MM.1S (cell line): ENCODE results near the gene ACSS1.

ENCODE experiments used
- DNase-seq: peaks from one replicate; pipeline ENCODE4 v3.0.0-alpha.2; 2015
- H2AFZ ChIP-seq: fragments of 300-600 bp; sonication (generic); 2 replicates; pipeline ENCODE4 v1.6.0; 2016; ENCODE audit warnings: antibody characterized with exemption, low read length
- H3F3A ChIP-seq: fragments of 300-600 bp; sonication (generic); 2 replicates; pipeline ENCODE4 v1.6.1; 2016; ENCODE audit warnings: mild to moderate bottlenecking, antibody characterized with exemption, low read length, moderate library complexity, mixed read lengths; ENCODE audit not compliant: insufficient read depth
- H3K27ac ChIP-seq: fragments of 300-600 bp; sonication (generic); 2 replicates; pipeline ENCODE4 v1.5.1; 2016; ENCODE audit warnings: mild to moderate bottlenecking, low read length
- H3K27me3 ChIP-seq: fragments of 300-600 bp; sonication (generic); replicated peaks from 2 replicates; pipeline ENCODE4 v1.6.0; 2016; ENCODE audit warnings: low read length; ENCODE audit not compliant: insufficient read depth
- H3K36me3 ChIP-seq: fragments of 300-600 bp; sonication (generic); replicated peaks from 2 replicates; pipeline ENCODE4 v1.6.1; 2016; ENCODE audit warnings: mild to moderate bottlenecking, low read length, mixed read lengths; ENCODE audit not compliant: insufficient read depth
- H3K4me1 ChIP-seq: fragments of 300-600 bp; sonication (generic); 2 replicates; pipeline ENCODE4 v1.6.1; 2016; ENCODE audit warnings: low read length, mixed read lengths
- H3K4me2 ChIP-seq: fragments of 300-600 bp; sonication (generic); 2 replicates; pipeline ENCODE4 v1.6.0; 2016; ENCODE audit warnings: low read depth, low read length
- H3K4me3 ChIP-seq: fragments of 300-600 bp; sonication (generic); 2 replicates; pipeline ENCODE4 v1.5.1; 2016; ENCODE audit warnings: low read length, mixed read lengths
- H3K79me2 ChIP-seq: fragments of 300-600 bp; sonication (generic); 2 replicates; pipeline ENCODE4 v1.6.1; 2016; ENCODE audit warnings: mixed run types, low read length, mixed read lengths
- H3K9ac ChIP-seq: fragments of 300-600 bp; sonication (generic); 2 replicates; pipeline ENCODE4 v1.6.1; 2016; ENCODE audit warnings: low read length, mixed read lengths
- H3K9me2 ChIP-seq: fragments of 300-600 bp; sonication (generic); replicated peaks from 2 replicates; pipeline ENCODE4 v1.6.1; 2016; ENCODE audit warnings: mild to moderate bottlenecking, low read length, mixed read lengths; ENCODE audit not compliant: insufficient read depth
- H3K9me3 ChIP-seq: fragments of 300-600 bp; sonication (generic); replicated peaks from 2 replicates; pipeline ENCODE4 v1.6.1; 2016; ENCODE audit warnings: mild to moderate bottlenecking, low read length, mixed read lengths; ENCODE audit not compliant: insufficient read depth
- H4K20me1 ChIP-seq: fragments of 300-600 bp; sonication (generic); 2 replicates; pipeline ENCODE4 v1.6.1; 2016; ENCODE audit warnings: mild to moderate bottlenecking, low read length, moderate library complexity, mixed read lengths; ENCODE audit not compliant: insufficient read depth
- CTCF ChIP-seq: fragments of 300-600 bp; sonication (generic); IDR thresholded peaks from 2 replicates; pipeline ENCODE4 v1.5.1; 2016; ENCODE audit warnings: antibody characterized with exemption, low read length, mixed read lengths
- EZH2 ChIP-seq: fragments of 300-600 bp; sonication (generic); optimal IDR thresholded peaks from 2 replicates; pipeline ENCODE3; 2017; ENCODE audit warnings: low read depth, mild to moderate bottlenecking, antibody characterized with exemption, low read length, mixed read lengths
- EZH2phosphoT487 ChIP-seq: fragments of 300-600 bp; sonication (generic); IDR thresholded peaks from 2 replicates; pipeline ENCODE4 v1.6.1; 2018; ENCODE audit warnings: antibody characterized with exemption, low read length

The ACSS1 gene

GRCh38 chr20:25007491-25008305, 50.2 kb downstream of the ACSS1 start:
- no peak overlapping the region for H3K27ac ChIP-seq
- H3K4me3 ChIP-seq = no peak overlapping the region
- no peaks in the 10 kb centered on the region for H3K27me3 ChIP-seq

GRCh38 chr20:25006431-25007167, 51.3 kb downstream of the ACSS1 start:
- no peaks in the 10 kb centered on the region for H3K27me3 ChIP-seq
- H3F3A ChIP-seq = no peaks in the 10 kb centered on the region
- H2AFZ ChIP-seq = no peak overlapping the region
- no peak for DNase-seq
- H3K36me3 ChIP-seq = no peaks in the 10 kb centered on the region
- H3K4me3 ChIP-seq = no peak overlapping the region
- TF ChIP-seq EZH2phosphoT487 (no peak), CTCF (no peak), EZH2 (no peak)
- no peaks in the 10 kb centered on the region for H3K4me1 ChIP-seq
- no peaks in the 10 kb centered on the region for H3K79me2 ChIP-seq
- H3K9me3 ChIP-seq = no peaks in the 10 kb centered on the region
- no peaks in the 10 kb centered on the region for H4K20me1 ChIP-seq
- H3K9me2 ChIP-seq = no peaks in the 10 kb centered on the region
- H3K4me2 ChIP-seq = no peak overlapping the region
- no peak overlapping the region for H3K9ac ChIP-seq
- no peak overlapping the region for H3K27ac ChIP-seq

More at GRCh38 chr20:25007491-25008305, 50.2 kb downstream of the ACSS1 start:
- no peaks in the 10 kb centered on the region for H3K36me3 ChIP-seq
- H3K4me2 ChIP-seq = no peak overlapping the region
- H3K9me2 ChIP-seq = no peaks in the 10 kb centered on the region
- no peaks in the 10 kb centered on the region for H4K20me1 ChIP-seq
- TF ChIP-seq CTCF (no peak), EZH2 (no peak), EZH2phosphoT487 (no peak)
- DNase-seq = no peak
- H3K9ac ChIP-seq = no peak overlapping the region
- H3K9me3 ChIP-seq = no peaks in the 10 kb centered on the region
- no peaks in the 10 kb centered on the region for H3F3A ChIP-seq
- H3K79me2 ChIP-seq = no peaks in the 10 kb centered on the region
- H3K4me1 ChIP-seq = no peaks in the 10 kb centered on the region
- no peak overlapping the region for H2AFZ ChIP-seq

GRCh38 chr20:25005661-25006060, 52.3 kb downstream of the ACSS1 start:
- H3K27me3 ChIP-seq = no peaks in the 10 kb centered on the region
- H3K4me1 ChIP-seq = no peaks in the 10 kb centered on the region
- no peak overlapping the region for H3K9ac ChIP-seq
- no peak for DNase-seq
- H3K79me2 ChIP-seq = no peaks in the 10 kb centered on the region
- no peak overlapping the region for H2AFZ ChIP-seq
- H3K9me2 ChIP-seq = no peaks in the 10 kb centered on the region
- no peaks in the 10 kb centered on the region for H3K36me3 ChIP-seq
- no peaks in the 10 kb centered on the region for H3F3A ChIP-seq
- no peaks in the 10 kb centered on the region for H4K20me1 ChIP-seq
- no peaks in the 10 kb centered on the region for H3K9me3 ChIP-seq
- no peak overlapping the region for H3K4me3 ChIP-seq
- H3K27ac ChIP-seq = no peak overlapping the region
- H3K4me2 ChIP-seq = no peak overlapping the region
- no peak for TF ChIP-seq EZH2phosphoT487
- no peak for TF ChIP-seq EZH2
- TF ChIP-seq CTCF = no peak
